SJSA1 (cell line): Measurements from ENCODE around the gene TIMD4. TPM values are rescaled to one million over a fixed set of nuclear protein-coding genes. Genes with fewer than 3 reads are reported as not detected.
"Not testable (repeated sequence)": the region's sequence is repeated elsewhere in the genome, so short reads cannot be mapped to it uniquely, and the experiment has no call there.

Source experiments
- DNase-seq, 2 experiments: peaks; one replicate each; pipeline ENCODE4 v3.0.0-alpha.2; 2015 to 2020; ENCODE audit warnings: low spot score in 2 of 2, low read depth in 1 of 2
- H3K27ac ChIP-seq: fragments of 250-450 bp; sonication (Bioruptor Pico); 2 replicates; pipeline ENCODE4 v1.5.1; 2020; ENCODE audit warnings: mild to moderate bottlenecking, moderate library complexity
- H3K27me3 ChIP-seq: fragments of 250-450 bp; sonication (Bioruptor Pico); replicated peaks from 2 replicates; pipeline ENCODE4 v1.5.1; 2020; ENCODE audit warnings: mild to moderate bottlenecking, moderate library complexity
- H3K36me3 ChIP-seq: fragments of 250-450 bp; sonication (Bioruptor Pico); 2 replicates; pipeline ENCODE4 v1.5.1; 2020; ENCODE audit warnings: mild to moderate bottlenecking
- H3K4me1 ChIP-seq: fragments of 250-450 bp; sonication (Bioruptor Pico); replicated peaks from 2 replicates; pipeline ENCODE4 v1.6.1; 2021; ENCODE audit warnings: mild to moderate bottlenecking
- H3K4me3 ChIP-seq: fragments of 250-450 bp; sonication (Bioruptor Pico); 2 replicates; pipeline ENCODE4 v1.5.1; 2020; ENCODE audit warnings: mild to moderate bottlenecking
- H3K9me3 ChIP-seq: fragments of 250-450 bp; sonication (Bioruptor Pico); replicated peaks from 2 replicates; pipeline ENCODE4 v1.5.1; 2020; ENCODE audit warnings: mild to moderate bottlenecking
- total RNA-seq: library from RNA; depleted of rRNA; stranded (reverse); fragments of >200 nt; shearing (Covaris generic); gene quantifications from 2 replicates; pipeline ENCODE4 v1.2.3, GENCODE V29; 2014

The TIMD4 gene
- total RNA-seq, 1 experiment from 2014 or later: not detected

DNA sequence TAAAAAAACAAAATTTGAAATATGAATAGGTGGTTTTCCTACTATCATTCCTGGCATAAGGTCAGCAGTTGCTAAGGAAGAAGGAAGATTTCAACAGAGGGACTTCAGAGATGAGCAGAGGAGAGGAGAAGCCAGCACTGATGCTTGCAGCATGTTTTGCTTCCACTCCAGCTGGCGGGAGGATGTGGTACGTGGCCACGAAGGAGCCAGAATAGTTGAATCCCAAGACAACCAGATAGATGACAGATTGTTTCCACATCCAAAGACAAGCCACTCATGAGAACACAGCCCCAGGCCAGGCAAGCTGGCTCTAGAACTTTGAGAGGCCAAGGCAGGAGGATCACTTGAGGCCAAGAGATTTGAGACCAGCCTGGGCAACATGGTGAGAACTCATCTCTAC lies 15.1 kb downstream of the TIMD4 start:
- H3K4me3 ChIP-seq: no peak overlapping the region
- no peaks in the 10 kb centered on the region for H3K9me3 ChIP-seq
- H3K4me1 ChIP-seq: no peaks in the 10 kb centered on the region
- no peak for DNase-seq
- H3K27ac ChIP-seq: no peak overlapping the region
- H3K27me3 ChIP-seq: no peaks in the 10 kb centered on the region
- no peaks in the 10 kb centered on the region for H3K36me3 ChIP-seq

DNA sequence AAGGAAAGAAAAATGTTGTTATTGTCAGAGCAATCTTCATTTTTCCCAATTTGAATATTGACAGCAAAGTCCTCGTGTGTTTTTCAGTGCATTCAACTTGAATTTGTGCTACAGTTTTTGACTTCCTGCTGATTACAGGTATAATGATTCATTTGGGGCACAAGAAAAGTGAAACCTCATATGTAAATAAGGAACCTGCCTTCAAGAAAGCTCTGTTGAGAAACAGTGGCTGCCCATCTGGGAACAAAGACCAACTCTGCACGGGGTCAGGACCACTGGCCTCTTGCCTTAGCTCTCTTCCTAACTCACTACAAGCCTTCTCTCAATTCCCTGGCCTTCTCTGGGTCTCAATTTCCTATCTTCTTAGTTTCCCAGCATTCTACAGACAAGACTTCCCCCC lies 21.0 kb downstream of the TIMD4 start:
- Histone ChIP-seq H3K27ac (no peak overlapping the region), H3K27me3 (no peaks in the 10 kb centered on the region), H3K4me3 (no peak overlapping the region), H3K9me3 (no peaks in the 10 kb centered on the region), H3K4me1 (no peaks in the 10 kb centered on the region), H3K36me3 (no peaks in the 10 kb centered on the region)
- DNase-seq: no peak

DNA sequence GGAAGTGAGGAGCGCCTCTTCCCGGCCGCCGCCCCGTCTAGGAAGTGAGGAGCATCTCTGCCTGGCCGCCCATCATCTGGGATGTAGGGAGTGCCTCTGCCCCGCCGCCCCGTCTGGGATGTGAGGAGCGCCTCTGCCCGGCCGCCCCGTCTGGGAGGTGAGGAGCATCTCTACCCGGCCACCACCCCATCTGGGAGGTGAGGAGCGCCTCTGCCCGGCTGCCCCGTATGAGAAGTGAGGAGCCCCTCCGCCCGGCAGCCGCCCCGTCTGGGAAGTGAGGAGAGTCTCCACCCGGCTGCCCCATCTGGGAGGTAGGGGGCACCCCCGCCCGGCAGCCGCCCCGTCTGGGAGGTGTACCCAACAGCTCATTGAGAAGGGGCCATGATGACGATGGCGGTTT lies 22.6 kb downstream of the TIMD4 start:
- not testable (repeated sequence) for H3K9me3 ChIP-seq, H3K4me3 ChIP-seq, H3K4me1 ChIP-seq, DNase-seq, H3K27me3 ChIP-seq, H3K27ac ChIP-seq, H3K36me3 ChIP-seq

DNA sequence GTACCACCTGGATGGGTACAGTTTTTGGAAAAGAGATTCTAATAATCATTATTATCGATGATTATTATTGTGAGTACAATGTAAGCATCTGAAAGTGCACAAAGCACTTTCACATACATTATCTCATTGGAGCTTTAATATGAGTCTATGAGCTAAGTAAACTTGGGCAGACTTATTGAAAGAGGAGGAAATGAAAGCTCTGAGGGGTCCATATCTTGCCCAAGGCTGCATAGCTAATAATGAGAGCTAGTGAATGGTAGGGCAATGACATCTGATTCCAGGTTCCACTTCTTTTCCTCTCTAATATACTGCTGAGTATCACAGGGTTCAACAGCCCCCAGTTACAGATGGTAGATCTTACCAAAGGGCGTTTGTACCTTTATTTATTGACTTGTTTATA lies 26.1 kb downstream of the TIMD4 start:
- Histone ChIP-seq H3K4me1 (no peaks in the 10 kb centered on the region), H3K36me3 (no peaks in the 10 kb centered on the region), H3K9me3 (no peaks in the 10 kb centered on the region), H3K27ac (no peak overlapping the region), H3K4me3 (no peak overlapping the region), H3K27me3 (no peaks in the 10 kb centered on the region)
- no peak for DNase-seq

DNA sequence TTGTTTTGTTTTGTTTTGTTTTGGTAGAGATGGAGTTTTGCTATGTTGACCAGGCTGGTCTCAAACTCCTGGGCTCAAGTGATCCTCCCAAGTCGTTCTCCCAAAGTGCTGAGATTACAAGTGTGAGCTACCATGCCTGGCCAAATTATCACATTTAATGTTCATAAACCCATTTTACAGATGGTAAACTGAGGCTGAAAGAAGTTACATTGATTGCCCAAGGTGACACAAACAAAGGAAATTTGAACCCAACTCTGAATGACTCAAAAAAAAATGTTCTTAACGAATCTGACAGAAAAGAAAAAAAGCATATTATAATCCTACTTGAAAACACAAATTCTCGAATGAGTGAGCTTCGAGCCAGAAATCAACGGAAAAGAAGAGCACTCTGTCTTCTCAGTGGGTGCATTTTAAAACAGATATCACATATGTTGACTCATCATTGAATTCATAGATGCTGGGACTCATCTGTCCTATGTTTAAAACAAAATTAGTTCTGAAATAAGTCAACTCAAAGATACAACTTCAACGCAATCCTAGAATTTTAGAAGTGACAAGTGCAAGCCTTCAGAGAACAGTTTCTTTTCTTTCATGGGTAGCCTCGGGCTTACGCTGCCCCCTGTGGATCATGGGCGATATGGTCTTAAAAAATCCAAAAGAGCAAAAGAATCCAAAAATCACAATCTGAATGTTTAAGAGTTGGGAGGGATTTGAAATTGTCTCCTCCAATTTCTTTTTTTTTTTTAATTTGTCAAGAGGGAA lies 28.4 kb downstream of the TIMD4 start:
- H3K27me3 ChIP-seq: no peaks in the 10 kb centered on the region
- no peak overlapping the region for H3K27ac ChIP-seq
- no peaks in the 10 kb centered on the region for H3K4me1 ChIP-seq
- no peaks in the 10 kb centered on the region for H3K36me3 ChIP-seq
- H3K9me3 ChIP-seq: no peaks in the 10 kb centered on the region
- no peak for DNase-seq
- no peak overlapping the region for H3K4me3 ChIP-seq

DNA sequence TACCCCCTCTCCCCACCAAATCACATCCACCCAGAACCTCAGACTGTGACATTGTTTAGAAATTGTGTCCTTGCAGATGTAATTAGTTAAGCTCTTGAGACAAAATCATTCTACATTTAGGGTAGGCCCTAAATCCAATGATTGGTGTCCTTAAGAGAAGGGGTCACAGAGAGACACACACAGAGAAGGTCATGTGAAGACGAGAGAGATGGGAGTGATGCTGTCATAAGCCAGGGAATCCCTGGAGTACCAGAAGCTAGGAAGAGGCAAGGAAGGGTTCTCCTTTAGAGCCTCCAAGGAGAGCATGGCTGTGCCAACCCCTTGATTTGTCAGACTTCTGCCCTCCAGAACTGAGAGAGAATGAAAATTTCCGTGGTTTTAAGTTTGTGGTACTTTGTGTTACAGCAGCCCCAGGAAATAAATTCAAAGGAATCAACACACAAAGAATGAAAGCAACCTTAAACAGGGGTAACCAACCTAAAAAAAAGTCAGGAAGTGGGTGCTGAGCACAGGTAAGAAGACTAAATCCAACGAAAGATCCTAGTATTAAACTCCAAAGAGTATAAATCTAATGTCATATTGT lies 33.6 kb downstream of the TIMD4 start:
- Histone ChIP-seq H3K4me1 (no peaks in the 10 kb centered on the region), H3K9me3 (no peaks in the 10 kb centered on the region), H3K36me3 (no peaks in the 10 kb centered on the region), H3K27ac (no peak overlapping the region), H3K4me3 (no peak overlapping the region), H3K27me3 (no peaks in the 10 kb centered on the region)
- no peak for DNase-seq

DNA sequence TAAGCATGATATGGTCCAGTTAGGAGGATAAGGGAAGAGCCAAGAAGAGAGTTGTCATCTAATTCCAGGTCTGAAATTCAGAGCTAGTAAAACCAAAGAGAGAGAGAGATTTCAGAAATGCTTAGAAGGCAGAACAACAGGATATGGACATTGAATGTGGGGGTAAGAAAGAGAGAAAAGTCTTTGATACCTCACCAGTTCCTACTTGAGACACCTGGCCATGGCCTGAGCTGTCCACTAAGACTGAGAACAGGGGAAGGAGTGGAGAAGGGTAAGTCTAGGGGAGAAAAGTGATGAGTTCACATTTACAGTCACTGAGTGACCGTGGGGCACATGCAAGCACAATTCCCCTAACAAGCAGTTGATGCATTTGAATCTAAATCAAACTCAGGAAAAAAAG lies 35.5 kb downstream of the TIMD4 start:
- no peak overlapping the region for H3K4me3 ChIP-seq
- H3K27me3 ChIP-seq: no peaks in the 10 kb centered on the region
- no peaks in the 10 kb centered on the region for H3K4me1 ChIP-seq
- DNase-seq: no peak
- H3K36me3 ChIP-seq: no peaks in the 10 kb centered on the region
- no peak overlapping the region for H3K27ac ChIP-seq
- H3K9me3 ChIP-seq: no peaks in the 10 kb centered on the region

DNA sequence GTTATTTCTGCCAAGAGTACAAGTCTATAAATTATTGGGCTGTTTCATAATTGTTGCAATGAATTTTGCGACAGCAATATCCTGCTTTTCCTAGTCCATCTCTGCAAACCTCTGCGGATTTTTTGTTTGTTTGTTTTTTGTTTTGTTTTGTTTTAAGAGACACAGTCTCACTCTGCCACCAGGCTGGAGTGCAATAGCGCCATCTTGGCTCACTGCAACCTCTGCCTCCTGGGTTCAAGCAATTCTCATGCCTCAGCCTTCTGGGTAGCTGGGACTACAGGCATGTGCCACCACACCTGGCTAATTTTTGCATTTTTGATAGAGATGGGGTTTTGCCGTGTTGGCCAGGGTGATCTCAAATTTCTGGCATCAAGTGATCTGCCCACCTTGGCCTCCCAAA lies 37.3 kb downstream of the TIMD4 start:
- not testable (repeated sequence) for H3K9me3 ChIP-seq, H3K4me1 ChIP-seq, H3K36me3 ChIP-seq, H3K27me3 ChIP-seq, DNase-seq, H3K27ac ChIP-seq, H3K4me3 ChIP-seq

DNA sequence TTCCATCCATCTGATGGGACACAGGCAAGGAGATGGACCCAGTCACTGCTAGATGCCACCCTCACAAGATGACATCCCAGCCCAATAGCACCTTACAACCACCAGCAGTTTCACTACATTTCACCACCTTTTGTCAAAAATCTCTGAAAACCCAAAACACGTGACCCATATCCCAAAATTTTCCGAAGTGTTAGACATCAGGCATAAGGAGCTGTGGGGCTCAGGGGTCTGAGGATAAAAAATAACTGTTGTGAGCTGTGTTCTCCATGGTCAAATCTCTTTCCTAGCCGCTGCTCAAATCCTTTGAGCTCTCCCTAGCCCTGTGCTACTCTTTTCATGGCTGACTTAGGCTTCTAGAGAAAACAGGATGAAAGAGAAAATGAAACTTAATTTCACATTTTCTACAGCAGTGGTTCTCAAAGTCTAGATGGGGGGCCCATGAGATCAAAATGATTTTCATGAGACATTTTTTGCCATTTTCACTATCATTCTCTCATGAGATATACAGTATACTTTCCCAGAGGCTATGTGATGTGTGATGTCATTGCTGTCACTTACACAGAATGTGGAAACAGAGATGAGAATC lies 40.7 kb downstream of the TIMD4 start:
- Histone ChIP-seq H3K4me1 (no peaks in the 10 kb centered on the region), H3K27me3 (no peaks in the 10 kb centered on the region), H3K4me3 (no peak overlapping the region), H3K9me3 (no peaks in the 10 kb centered on the region), H3K27ac (no peak overlapping the region), H3K36me3 (no peaks in the 10 kb centered on the region)
- no peak for DNase-seq

DNA sequence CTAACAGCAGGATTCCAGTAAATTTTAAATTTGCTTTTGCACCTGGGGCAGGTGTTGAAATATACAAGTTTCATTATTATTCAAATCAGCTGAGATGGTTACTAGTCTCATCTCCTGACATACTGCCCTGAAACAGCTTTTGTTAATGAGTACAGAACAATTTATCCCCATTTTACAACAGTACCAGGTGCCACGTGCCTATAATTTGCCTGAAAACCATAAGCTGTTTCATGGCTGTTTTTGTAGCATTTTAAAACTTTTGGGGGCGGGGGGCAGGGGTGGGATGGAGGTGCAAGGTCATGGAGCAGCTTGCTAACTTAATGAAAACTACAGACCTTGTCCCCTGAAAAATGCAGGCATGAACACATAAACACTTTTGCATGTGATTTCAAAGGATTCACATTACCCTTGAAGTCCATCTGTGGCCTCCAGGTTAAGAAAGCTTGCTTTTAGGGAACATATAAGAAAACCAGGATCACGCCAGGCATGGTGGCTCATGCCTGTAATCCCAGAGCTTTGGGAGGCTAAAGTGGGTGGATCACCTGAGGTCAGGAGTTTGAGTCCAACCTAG lies 42.1 kb downstream of the TIMD4 start:
- DNase-seq: no peak
- no peak overlapping the region for H3K27ac ChIP-seq
- H3K4me3 ChIP-seq: no peak overlapping the region
- no peaks in the 10 kb centered on the region for H3K9me3 ChIP-seq
- no peaks in the 10 kb centered on the region for H3K27me3 ChIP-seq
- H3K36me3 ChIP-seq: no peaks in the 10 kb centered on the region
- no peaks in the 10 kb centered on the region for H3K4me1 ChIP-seq

DNA sequence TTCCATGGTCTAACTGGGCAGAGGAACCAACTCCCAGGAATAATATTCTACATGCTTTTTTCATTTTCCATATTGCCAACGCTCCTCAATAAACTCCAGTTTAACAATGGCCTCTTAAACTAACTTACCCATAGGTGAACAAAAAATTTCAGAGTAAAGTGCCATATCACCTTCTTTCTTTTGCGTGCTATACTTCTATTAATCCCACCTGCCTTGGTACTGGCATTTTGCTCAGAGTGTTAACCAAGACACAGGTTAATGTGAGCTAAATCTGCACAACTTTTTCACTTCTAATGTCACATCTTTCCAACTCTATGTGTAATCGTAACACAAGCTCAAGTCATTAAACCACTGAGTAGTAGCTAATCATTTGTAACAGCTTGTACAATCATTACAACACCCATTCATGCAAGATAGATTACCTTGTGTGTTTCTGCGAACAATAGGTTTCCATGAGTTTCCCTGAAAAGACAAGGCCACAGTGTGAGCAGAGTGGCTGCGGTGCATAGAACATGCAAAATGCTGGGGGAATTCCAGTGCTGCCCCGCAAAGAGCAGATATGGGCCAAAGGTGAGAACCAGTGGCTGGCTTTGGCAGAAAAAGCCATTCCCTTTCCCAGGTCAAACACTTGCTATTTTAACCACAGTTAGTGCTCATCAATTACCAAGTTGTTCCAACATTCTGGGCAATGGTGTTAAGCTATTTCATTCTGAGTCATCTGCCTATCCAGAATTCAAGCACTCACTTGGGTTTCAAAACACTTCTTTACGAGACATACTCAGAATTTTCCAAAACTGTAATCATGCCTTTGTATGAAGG lies 42.8 kb downstream of the TIMD4 start:
- Histone ChIP-seq H3K4me3 (no peak overlapping the region), H3K36me3 (no peaks in the 10 kb centered on the region), H3K27me3 (no peaks in the 10 kb centered on the region), H3K27ac (no peak overlapping the region), H3K4me1 (no peaks in the 10 kb centered on the region), H3K9me3 (no peaks in the 10 kb centered on the region)
- DNase-seq: no peak

DNA sequence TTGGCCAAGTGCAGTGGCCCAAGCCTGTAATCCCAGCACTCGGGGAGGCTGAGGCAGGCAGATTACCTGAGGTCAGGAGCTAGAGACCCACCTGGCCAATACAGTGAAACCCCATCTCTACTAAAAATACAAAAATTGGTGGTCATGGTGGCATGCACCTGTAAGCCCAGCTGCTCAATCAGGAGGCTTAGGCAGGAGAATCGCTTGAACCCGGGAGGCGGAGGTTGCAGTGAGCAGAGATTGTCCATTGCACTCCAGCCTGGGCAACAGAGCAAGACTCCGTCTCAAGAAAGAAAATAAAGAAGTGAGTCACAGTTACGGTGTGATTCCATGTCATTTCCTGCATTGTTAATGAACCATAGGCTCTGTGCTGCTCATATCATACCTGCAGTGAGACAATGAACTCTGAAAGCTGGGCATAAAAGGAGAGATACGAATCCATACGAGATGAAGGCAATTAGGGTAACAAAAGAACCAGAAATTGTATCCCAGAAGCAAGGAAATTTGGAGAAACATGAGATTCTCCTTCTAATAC lies 44.6 kb downstream of the TIMD4 start:
- no peaks in the 10 kb centered on the region for H3K4me1 ChIP-seq
- no peaks in the 10 kb centered on the region for H3K9me3 ChIP-seq
- H3K27ac ChIP-seq: no peak overlapping the region
- no peak overlapping the region for H3K4me3 ChIP-seq
- no peak for DNase-seq
- no peaks in the 10 kb centered on the region for H3K36me3 ChIP-seq
- no peaks in the 10 kb centered on the region for H3K27me3 ChIP-seq

DNA sequence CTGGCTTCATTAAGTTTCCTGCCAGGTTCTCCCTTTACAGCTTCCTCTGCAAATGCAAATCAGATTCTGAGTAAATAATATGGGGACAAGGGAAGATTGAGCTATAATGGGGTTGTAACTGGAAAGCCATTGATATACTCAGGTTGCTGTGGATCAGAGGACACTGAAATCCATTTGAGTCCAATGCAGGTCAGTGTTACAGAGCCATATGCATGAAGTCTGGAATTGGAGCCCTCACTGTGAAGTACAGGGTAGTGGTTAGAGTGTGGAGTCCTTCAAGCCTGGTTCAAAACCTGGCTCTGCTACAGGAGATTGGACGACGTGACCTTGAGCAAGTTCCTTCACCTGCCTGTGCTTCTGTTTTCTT lies 48.7 kb downstream of the TIMD4 start:
- DNase-seq: no peak
- H3K27me3 ChIP-seq: peaks cover 3% of the 10 kb centered on the region; the same call in 1 of the 2 replicates
- no peaks in the 10 kb centered on the region for H3K36me3 ChIP-seq
- H3K4me3 ChIP-seq: no peak overlapping the region
- H3K4me1 ChIP-seq: no peaks in the 10 kb centered on the region
- no peaks in the 10 kb centered on the region for H3K9me3 ChIP-seq
- no peak overlapping the region for H3K27ac ChIP-seq
